Stimulated activated CD4-positive, alpha-beta T cell treated with anti-CD3 and anti-CD28 coated beads, Interleukin-15, amount 100 ng/mL, for 24 hours (primary cell): ENCODE measurements around the gene CHD1.

Source experiments
- DNase-seq: peaks from one replicate; pipeline ENCODE4 v3.0.0-alpha.2; 2020

The CHD1 gene

GRCh38 chr5:98804066-98804465 is 124.7 kb downstream of the CHD1 start:
- no peak for DNase-seq
